Psoas muscle (tissue), 8 donors: ENCODE results near the gene ACOX3. TPM values are rescaled to one million over a fixed set of nuclear protein-coding genes. Genes with fewer than 3 reads are reported as not detected.

ENCODE experiments used
- ATAC-seq, 4 donors: fragments of 200-7000 bp; cut with Tn5 transposase; one replicate each; pipeline ENCODE4 v1.9.1; 2020; ENCODE audit warnings: moderate library complexity in 3 of 4, mild to moderate bottlenecking in 2 of 4
- DNase-seq, 2 donors: peaks; one replicate each; pipeline ENCODE4 v3.0.0-alpha.2; 2020
- H3K27ac ChIP-seq: fragments of 200-600 bp; one replicate; pipeline ENCODE4 v1.8.0; 2022
- H3K27me3 ChIP-seq, 3 donors: fragments of 200-600 bp in 1 of 3; one replicate each; pipeline versions ENCODE4 v1.6.1 to v1.8.0; 2013 to 2022; ENCODE audit warnings: low read length in 2 of 3, mild to moderate bottlenecking in 2 of 3, moderate library complexity in 1 of 3; ENCODE audit not compliant: insufficient read depth in 3 of 3
- H3K36me3 ChIP-seq, 2 donors: fragments of 200-600 bp in 1 of 2; one replicate each; pipeline versions ENCODE4 v1.6.1 to v1.8.0; 2013 to 2022; ENCODE audit warnings: low read depth in 1 of 2, mild to moderate bottlenecking in 1 of 2, moderate library complexity in 1 of 2; ENCODE audit not compliant: insufficient read depth in 1 of 2
- H3K4me1 ChIP-seq: fragments of 200-600 bp; one replicate; pipeline ENCODE4 v1.8.0; 2022
- H3K4me3 ChIP-seq: fragments of 200-600 bp; one replicate; pipeline ENCODE4 v1.8.0; 2022; ENCODE audit warnings: mild to moderate bottlenecking
- H3K9me3 ChIP-seq: fragments of 200-600 bp; one replicate; pipeline ENCODE4 v1.8.0; 2022
- WGBS, 3 donors: extraction: QIAGEN DNeasy Blood & Tissue Kit; methylation state at CpG; one replicate each; pipeline versions ENCODE4 v1.1.6 to v1.1.7; 2013; 5-methylcytosine and 5-hydroxymethylcytosine counted together
- intact Hi-C, 2 donors: fragments of 100-400 bp; cut with DNase I; formaldehyde crosslinking; loops; one replicate each; pipeline versions ENCODE4 v1.11.0 to v1.14.2; 2022
- polyA plus RNA-seq, 3 donors: library from polyadenylated mRNA; stranded (reverse); fragments of 200-250 nt; gene quantifications; one replicate each; pipeline ENCODE4 v1.2.3, GENCODE V29; 2013
- total RNA-seq, 4 donors: library from RNA; stranded (reverse); fragmentation: NEBNext Ultra II Directional in 2 of 4; extraction: Animal tissue kit (Norgen Biotek cat#: 25700) in 2 of 4; gene quantifications; one replicate each; pipeline versions ENCODE4 v1.2.1 to v1.2.4, GENCODE V29; 2021 to 2023
- TF ChIP-seq, protein P1 (sequence below): fragments of 200-600 bp; IDR thresholded peaks from one replicate; pipeline ENCODE4 v1.8.0; 2022; ENCODE audit warnings: antibody characterized with exemption
- donor health status: healthy with polysubstance abuse.
- donor health status: DM: no; HTN: no; CAD: no; lungs with moderate emphysema.
- donor health status: Bipolar disorder and iron deficiency.
- donor health status: healthy.
- donor health status: DM: yes; HTN: yes; CAD: no.
- donor health status: DM: no; HTN: no; CAD: no.
- donor health status: DM: no; HTN: no; CAD: no.
- donor health status: DM: yes; HTN: yes; CAD: no.

Gene ACOX3
- total and polyA plus RNA-seq, 7 donors = 5.6 to 18.8 (median 10.8) TPM

DNA sequence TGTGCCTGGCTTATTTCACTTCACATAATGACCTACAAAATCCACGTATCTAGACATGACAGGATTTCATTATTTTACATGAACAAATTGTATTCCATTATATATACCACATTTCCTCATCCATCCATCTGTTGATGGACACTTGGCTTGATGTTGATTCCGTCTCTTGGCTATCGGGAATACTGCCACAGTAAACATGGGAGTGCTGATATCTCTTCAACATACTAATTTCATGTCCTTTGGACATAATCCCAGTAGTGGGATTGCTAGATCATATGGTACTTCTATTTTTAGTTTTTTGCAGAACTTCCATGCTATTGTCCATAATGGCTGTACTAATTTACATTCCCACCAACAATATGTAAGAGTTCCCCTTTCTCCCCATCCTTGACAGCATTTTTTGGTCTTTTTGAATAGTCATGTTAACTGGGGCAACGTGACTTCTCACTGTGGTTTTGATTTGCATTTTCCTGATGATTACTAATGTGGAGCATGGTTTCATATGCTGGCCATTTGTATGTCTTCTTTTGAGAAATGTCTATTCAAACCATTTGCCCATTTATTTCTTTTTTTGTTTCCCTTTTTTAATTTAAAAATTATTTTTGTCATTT lies 102.1 kb downstream of the ACOX3 start:
- Histone ChIP-seq H3K36me3 (no peaks in the 10 kb centered on the region), H3K4me3 (no peak overlapping the region), H3K27ac (no peak overlapping the region), H3K9me3 (no peaks in the 10 kb centered on the region), H3K4me1 (peaks cover 19% of the 10 kb centered on the region), H3K27me3 (no peaks in the 10 kb centered on the region)
- DNase-seq = no peak
- intact Hi-C loops = no loop called here
- TF ChIP-seq, protein P1, sequence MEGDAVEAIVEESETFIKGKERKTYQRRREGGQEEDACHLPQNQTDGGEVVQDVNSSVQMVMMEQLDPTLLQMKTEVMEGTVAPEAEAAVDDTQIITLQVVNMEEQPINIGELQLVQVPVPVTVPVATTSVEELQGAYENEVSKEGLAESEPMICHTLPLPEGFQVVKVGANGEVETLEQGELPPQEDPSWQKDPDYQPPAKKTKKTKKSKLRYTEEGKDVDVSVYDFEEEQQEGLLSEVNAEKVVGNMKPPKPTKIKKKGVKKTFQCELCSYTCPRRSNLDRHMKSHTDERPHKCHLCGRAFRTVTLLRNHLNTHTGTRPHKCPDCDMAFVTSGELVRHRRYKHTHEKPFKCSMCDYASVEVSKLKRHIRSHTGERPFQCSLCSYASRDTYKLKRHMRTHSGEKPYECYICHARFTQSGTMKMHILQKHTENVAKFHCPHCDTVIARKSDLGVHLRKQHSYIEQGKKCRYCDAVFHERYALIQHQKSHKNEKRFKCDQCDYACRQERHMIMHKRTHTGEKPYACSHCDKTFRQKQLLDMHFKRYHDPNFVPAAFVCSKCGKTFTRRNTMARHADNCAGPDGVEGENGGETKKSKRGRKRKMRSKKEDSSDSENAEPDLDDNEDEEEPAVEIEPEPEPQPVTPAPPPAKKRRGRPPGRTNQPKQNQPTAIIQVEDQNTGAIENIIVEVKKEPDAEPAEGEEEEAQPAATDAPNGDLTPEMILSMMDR = no peak
- 68 to 69% (median 69%) methylated on average over 4 of the region's 4 CpGs for WGBS, 3 donors
- no peak for ATAC-seq

DNA sequence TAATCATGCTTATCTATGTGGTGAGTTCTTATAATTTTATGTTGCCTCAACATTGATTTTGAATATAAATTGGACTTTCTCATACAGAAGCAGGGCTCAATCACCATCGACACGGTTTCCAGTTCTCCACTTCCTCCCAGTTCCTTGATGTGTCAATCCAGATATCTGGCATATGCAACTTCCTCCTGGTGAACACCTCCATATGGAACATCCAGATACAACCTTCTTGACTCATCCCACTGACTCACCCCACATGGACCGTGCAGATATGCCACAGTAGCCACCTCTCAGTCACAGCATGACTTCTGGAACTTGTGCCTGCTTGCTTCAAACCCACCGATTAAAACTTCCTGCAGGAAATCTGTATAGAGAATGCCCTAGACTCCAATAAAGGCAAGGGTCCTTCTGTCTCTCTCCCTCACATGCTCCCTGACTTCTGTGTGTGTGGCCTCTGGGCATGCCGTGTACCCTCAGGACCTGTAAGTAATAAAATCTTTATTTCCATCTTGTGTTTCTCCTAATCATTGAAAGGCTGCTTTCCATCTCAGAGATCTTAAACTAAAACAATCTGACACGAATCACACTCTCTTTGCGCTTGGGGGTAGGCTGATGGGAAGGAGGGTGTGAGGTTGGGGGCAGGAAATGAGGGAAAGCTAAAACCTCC lies 104.0 kb downstream of the ACOX3 start:
- peak in 2 of 4 donors; percentile 58 to 66 for ATAC-seq
- intact Hi-C loops = no loop called here
- TF ChIP-seq, protein P1 = no peak
- H3K4me1 ChIP-seq = peaks cover 13% of the 10 kb centered on the region
- 85 to 89% (median 87%) methylated on average over 7 of the region's 7 CpGs for WGBS, 3 donors
- no peaks in the 10 kb centered on the region for H3K36me3 ChIP-seq
- DNase-seq = no peak
- H3K27ac ChIP-seq = no peak overlapping the region
- no peaks in the 10 kb centered on the region for H3K27me3 ChIP-seq
- H3K9me3 ChIP-seq = no peaks in the 10 kb centered on the region
- no peak overlapping the region for H3K4me3 ChIP-seq

DNA sequence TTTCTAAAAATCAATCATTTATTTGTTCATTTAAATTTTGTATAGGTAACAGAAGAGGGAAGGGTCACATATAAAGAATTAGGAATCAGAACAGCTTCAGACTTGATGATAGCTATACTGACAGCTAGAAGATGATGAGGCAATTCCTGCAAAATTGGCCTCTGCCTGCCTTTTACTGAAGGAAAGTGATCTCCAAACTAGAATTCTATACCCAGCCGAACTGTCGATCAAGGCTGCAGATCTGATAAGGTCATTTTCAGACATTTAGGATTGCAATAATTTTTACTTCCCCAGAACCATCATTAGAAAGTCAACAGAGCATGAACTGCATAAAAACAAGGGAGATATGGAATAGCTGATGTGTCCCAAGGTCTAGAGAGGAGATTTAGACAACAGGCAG lies 104.7 kb downstream of the ACOX3 start:
- Histone ChIP-seq H3K4me1 (peaks cover 13% of the 10 kb centered on the region), H3K36me3 (no peaks in the 10 kb centered on the region), H3K27ac (no peak overlapping the region), H3K9me3 (no peaks in the 10 kb centered on the region), H3K4me3 (no peak overlapping the region), H3K27me3 (no peaks in the 10 kb centered on the region)
- TF ChIP-seq, protein P1 = no peak
- intact Hi-C loops = no loop called here
- DNase-seq (no peak), ATAC-seq (no peak)
- 94 to 98% (median 95%) methylated on average over 2 of the region's 2 CpGs for WGBS, 3 donors

GRCh38 chr4:8334786-8335460 lies 105.6 kb downstream of the ACOX3 start:
- H3K27me3 ChIP-seq = no peaks in the 10 kb centered on the region
- H3K4me3 ChIP-seq = no peak overlapping the region
- H3K9me3 ChIP-seq = no peaks in the 10 kb centered on the region
- TF ChIP-seq, protein P1 = no peak
- H3K36me3 ChIP-seq = no peaks in the 10 kb centered on the region
- DNase-seq (no peak), ATAC-seq (no peak)
- peaks cover 15% of the 10 kb centered on the region for H3K4me1 ChIP-seq
- intact Hi-C loops = loop anchor here in 1 of 2 donors (5.0 kb wide), 1 partner anchor 57 kb away; no protein-coding TSS in a partner anchor
- WGBS, 3 donors = 60 to 71% (median 65%) methylated on average over 13 of the region's 13 CpGs
- no peak overlapping the region for H3K27ac ChIP-seq
